Activated CD8-positive, alpha-beta T cell treated with anti-CD3 and anti-CD28 coated beads, Interleukin-2, amount 10 ng/mL, durations not matched to agents 7 days and 5 days (primary cell): ENCODE measurements around the gene DNAH5. TPM values are rescaled to one million over a fixed set of nuclear protein-coding genes. Genes with fewer than 3 reads are reported as not detected.

Experiments used
- ATAC-seq: fragments of 150-1000 bp; cut with Tn5 transposase; one replicate; pipeline ENCODE4 v1.10.0; 2021; ENCODE audit warnings: moderate library complexity
- CTCF ChIA-PET: fragments of 350-600 bp; sonication (Branson Sonifier 250); formaldehyde crosslinking; loops from one replicate; lab custom pipeline; 2021; ENCODE audit warnings: antibody characterized with exemption; lab: Charles Lee
- POLR2A ChIA-PET: fragments of 350-600 bp; sonication (Branson Sonifier 250); formaldehyde crosslinking; loops from one replicate; lab custom pipeline; 2021; ENCODE audit warnings: antibody characterized with exemption; lab: Charles Lee
- DNase-seq: peaks from one replicate; pipeline ENCODE4 v3.0.0-alpha.2; 2020
- H3K27ac Mint-ChIP-seq: one replicate; pipeline ENCODE4 v1.8.0; 2021; ENCODE audit warnings: mild to moderate bottlenecking, mixed read lengths
- H3K27me3 Mint-ChIP-seq: one replicate; pipeline ENCODE4 v1.8.0; 2021; ENCODE audit warnings: low read depth, mixed read lengths
- H3K36me3 Mint-ChIP-seq: one replicate; pipeline ENCODE4 v1.8.0; 2021; ENCODE audit warnings: low read depth, mixed read lengths
- H3K4me1 Mint-ChIP-seq: one replicate; pipeline ENCODE4 v1.8.0; 2021; ENCODE audit warnings: low read depth, mixed read lengths
- H3K4me3 Mint-ChIP-seq: one replicate; pipeline ENCODE4 v1.8.0; 2021; ENCODE audit warnings: mild to moderate bottlenecking, mixed read lengths
- H3K9me3 Mint-ChIP-seq: one replicate; pipeline ENCODE4 v1.8.0; 2022; ENCODE audit warnings: mixed read lengths; ENCODE audit not compliant: insufficient read depth
- total RNA-seq, 2 experiments: library from RNA; stranded (reverse); gene quantifications; one replicate each; pipeline ENCODE4 v1.2.3, GENCODE V29; 2021

Gene DNAH5
- total RNA-seq, 2 experiments from 2014 or later: not detected

- no peak for ATAC-seq
- CTCF ChIA-PET: no interaction called here
- POLR2A ChIA-PET: no interaction called here
- H3K27me3 Mint-ChIP-seq: no peaks in the 10 kb centered on the region
- no peak overlapping the region for H3K4me3 Mint-ChIP-seq
- DNase-seq: no peak
- no peaks in the 10 kb centered on the region for H3K36me3 Mint-ChIP-seq
- no peaks in the 10 kb centered on the region for H3K9me3 Mint-ChIP-seq
- H3K4me1 Mint-ChIP-seq: no peaks in the 10 kb centered on the region
- H3K27ac Mint-ChIP-seq: no peak overlapping the region
Observed at GRCh38 chr5:13745508-13745907, 199.0 kb downstream of the DNAH5 start.

GRCh38 chr5:13740471-13740870, 204.0 kb downstream of the DNAH5 start:
- Mint-ChIP-seq H3K27me3 (no peaks in the 10 kb centered on the region), H3K4me1 (no peaks in the 10 kb centered on the region), H3K9me3 (peaks cover 7% of the 10 kb centered on the region), H3K27ac (no peak overlapping the region), H3K4me3 (no peak overlapping the region), H3K36me3 (no peaks in the 10 kb centered on the region)
- CTCF ChIA-PET: no interaction called here
- ATAC-seq (no peak), DNase-seq (no peak)
- POLR2A ChIA-PET: no interaction called here

- no peak for DNase-seq
- ChIA-PET CTCF (no interaction called here), POLR2A (no interaction called here)
- Mint-ChIP-seq H3K4me1 (no peaks in the 10 kb centered on the region), H3K27me3 (no peaks in the 10 kb centered on the region), H3K36me3 (no peaks in the 10 kb centered on the region), H3K27ac (no peak overlapping the region), H3K9me3 (peaks cover 12% of the 10 kb centered on the region), H3K4me3 (no peak overlapping the region)
- ATAC-seq: no peak
Observed at GRCh38 chr5:13739479-13739878, 205.0 kb downstream of the DNAH5 start.

GRCh38 chr5:13735691-13736090, 208.8 kb downstream of the DNAH5 start:
- Mint-ChIP-seq H3K27ac (no peak overlapping the region), H3K9me3 (peaks cover 16% of the 10 kb centered on the region), H3K4me3 (no peak overlapping the region), H3K27me3 (no peaks in the 10 kb centered on the region), H3K36me3 (no peaks in the 10 kb centered on the region), H3K4me1 (no peaks in the 10 kb centered on the region)
- CTCF ChIA-PET: no interaction called here
- no peak for ATAC-seq
- POLR2A ChIA-PET: no interaction called here
- no peak for DNase-seq

- Mint-ChIP-seq H3K27me3 (no peaks in the 10 kb centered on the region), H3K9me3 (peaks cover 15% of the 10 kb centered on the region), H3K4me1 (no peaks in the 10 kb centered on the region), H3K4me3 (no peak overlapping the region), H3K36me3 (no peaks in the 10 kb centered on the region), H3K27ac (no peak overlapping the region)
- POLR2A ChIA-PET: no interaction called here
- no peak for ATAC-seq
- DNase-seq: no peak
- CTCF ChIA-PET: no interaction called here
Observed at GRCh38 chr5:13731121-13731628, 213.3 kb downstream of the DNAH5 start.

- Mint-ChIP-seq H3K36me3 (no peaks in the 10 kb centered on the region), H3K9me3 (no peaks in the 10 kb centered on the region), H3K4me1 (no peaks in the 10 kb centered on the region), H3K27ac (no peak overlapping the region), H3K4me3 (no peak overlapping the region), H3K27me3 (no peaks in the 10 kb centered on the region)
- ChIA-PET POLR2A (no interaction called here), CTCF (no interaction called here)
- ATAC-seq (no peak), DNase-seq (no peak)
Observed at GRCh38 chr5:13708906-13709305, 235.6 kb downstream of the DNAH5 start.

GRCh38 chr5:13708432-13708831, 236.1 kb downstream of the DNAH5 start:
- DNase-seq (no peak), ATAC-seq (no peak)
- H3K36me3 Mint-ChIP-seq: no peaks in the 10 kb centered on the region
- H3K4me3 Mint-ChIP-seq: no peak overlapping the region
- H3K27ac Mint-ChIP-seq: no peak overlapping the region
- CTCF ChIA-PET: interaction anchor here (0.6 kb wide), 1 partner anchor 369 kb away, joined by 3 read pairs; no protein-coding TSS in a partner anchor
- POLR2A ChIA-PET: no interaction called here
- H3K27me3 Mint-ChIP-seq: no peaks in the 10 kb centered on the region
- no peaks in the 10 kb centered on the region for H3K4me1 Mint-ChIP-seq
- H3K9me3 Mint-ChIP-seq: no peaks in the 10 kb centered on the region

- Mint-ChIP-seq H3K9me3 (no peaks in the 10 kb centered on the region), H3K36me3 (no peaks in the 10 kb centered on the region), H3K4me1 (no peaks in the 10 kb centered on the region), H3K27ac (no peak overlapping the region), H3K27me3 (no peaks in the 10 kb centered on the region), H3K4me3 (no peak overlapping the region)
- CTCF ChIA-PET: no interaction called here
- ATAC-seq: no peak
- no peak for DNase-seq
- POLR2A ChIA-PET: no interaction called here
Observed at GRCh38 chr5:13704396-13704795, 240.1 kb downstream of the DNAH5 start.

- POLR2A ChIA-PET: no interaction called here
Observed at GRCh38 chr5:13700626-13701025, 243.9 kb downstream of the DNAH5 start.

GRCh38 chr5:13698885-13699284, 245.6 kb downstream of the DNAH5 start:
- no peaks in the 10 kb centered on the region for H3K27me3 Mint-ChIP-seq
- no peak overlapping the region for H3K27ac Mint-ChIP-seq
- H3K4me1 Mint-ChIP-seq: no peaks in the 10 kb centered on the region
- ChIA-PET POLR2A (no interaction called here), CTCF (no interaction called here)
- no peaks in the 10 kb centered on the region for H3K36me3 Mint-ChIP-seq
- ATAC-seq (no peak), DNase-seq (no peak)
- no peak overlapping the region for H3K4me3 Mint-ChIP-seq
- no peaks in the 10 kb centered on the region for H3K9me3 Mint-ChIP-seq

More at GRCh38 chr5:13700626-13701025, 243.9 kb downstream of the DNAH5 start:
- ATAC-seq (no peak), DNase-seq (no peak)
- CTCF ChIA-PET: no interaction called here
- Mint-ChIP-seq H3K9me3 (no peaks in the 10 kb centered on the region), H3K27ac (no peak overlapping the region), H3K4me3 (no peak overlapping the region), H3K36me3 (no peaks in the 10 kb centered on the region), H3K4me1 (no peaks in the 10 kb centered on the region), H3K27me3 (no peaks in the 10 kb centered on the region)

- no peak overlapping the region for H3K27ac Mint-ChIP-seq
- no peak overlapping the region for H3K4me3 Mint-ChIP-seq
- ChIA-PET CTCF (no interaction called here), POLR2A (no interaction called here)
- DNase-seq (no peak), ATAC-seq (no peak)
- H3K9me3 Mint-ChIP-seq: no peaks in the 10 kb centered on the region
- no peaks in the 10 kb centered on the region for H3K36me3 Mint-ChIP-seq
- no peaks in the 10 kb centered on the region for H3K27me3 Mint-ChIP-seq
- H3K4me1 Mint-ChIP-seq: no peaks in the 10 kb centered on the region
Observed at GRCh38 chr5:13695076-13695712, 249.3 kb downstream of the DNAH5 start.

- Mint-ChIP-seq H3K27me3 (no peaks in the 10 kb centered on the region), H3K36me3 (no peaks in the 10 kb centered on the region), H3K4me3 (no peak overlapping the region), H3K27ac (no peak overlapping the region), H3K4me1 (no peaks in the 10 kb centered on the region), H3K9me3 (no peaks in the 10 kb centered on the region)
- ChIA-PET POLR2A (no interaction called here), CTCF (no interaction called here)
- DNase-seq: no peak
- ATAC-seq: no peak
Observed at GRCh38 chr5:13692172-13692571, 252.3 kb downstream of the DNAH5 start.

- Mint-ChIP-seq H3K4me3 (no peak overlapping the region), H3K27me3 (no peaks in the 10 kb centered on the region), H3K9me3 (peaks cover 5% of the 10 kb centered on the region), H3K4me1 (no peaks in the 10 kb centered on the region), H3K27ac (no peak overlapping the region), H3K36me3 (no peaks in the 10 kb centered on the region)
- no peak for DNase-seq
- CTCF ChIA-PET: no interaction called here
- no peak for ATAC-seq
- POLR2A ChIA-PET: no interaction called here
Observed at GRCh38 chr5:13676531-13676930, 268.0 kb downstream of the DNAH5 start.
